ENCODE results near the gene SMIM5.
"Not testable (repeated sequence)": the region's sequence is repeated elsewhere in the genome, so short reads cannot be mapped to it uniquely, and the experiment has no call there.

- TF ChIP-seq, protein P1, sequence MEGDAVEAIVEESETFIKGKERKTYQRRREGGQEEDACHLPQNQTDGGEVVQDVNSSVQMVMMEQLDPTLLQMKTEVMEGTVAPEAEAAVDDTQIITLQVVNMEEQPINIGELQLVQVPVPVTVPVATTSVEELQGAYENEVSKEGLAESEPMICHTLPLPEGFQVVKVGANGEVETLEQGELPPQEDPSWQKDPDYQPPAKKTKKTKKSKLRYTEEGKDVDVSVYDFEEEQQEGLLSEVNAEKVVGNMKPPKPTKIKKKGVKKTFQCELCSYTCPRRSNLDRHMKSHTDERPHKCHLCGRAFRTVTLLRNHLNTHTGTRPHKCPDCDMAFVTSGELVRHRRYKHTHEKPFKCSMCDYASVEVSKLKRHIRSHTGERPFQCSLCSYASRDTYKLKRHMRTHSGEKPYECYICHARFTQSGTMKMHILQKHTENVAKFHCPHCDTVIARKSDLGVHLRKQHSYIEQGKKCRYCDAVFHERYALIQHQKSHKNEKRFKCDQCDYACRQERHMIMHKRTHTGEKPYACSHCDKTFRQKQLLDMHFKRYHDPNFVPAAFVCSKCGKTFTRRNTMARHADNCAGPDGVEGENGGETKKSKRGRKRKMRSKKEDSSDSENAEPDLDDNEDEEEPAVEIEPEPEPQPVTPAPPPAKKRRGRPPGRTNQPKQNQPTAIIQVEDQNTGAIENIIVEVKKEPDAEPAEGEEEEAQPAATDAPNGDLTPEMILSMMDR (IDR thresholded peaks at IDR 0.05), result not testable (repeated sequence)
- not testable (repeated sequence) for TF ChIP-seq EZH2, EZH2phosphoT487 (IDR thresholded peaks at IDR 0.05)
These were observed 39.8 kb upstream of the SMIM5 start for GRCh38 chr17:75593430-75593829.

All from neural progenitor cell (in vitro differentiated cells).